CD8-positive, alpha-beta memory T cell (primary cell): ENCODE results near the gene PLXNB2. TPM values are rescaled to one million over a fixed set of nuclear protein-coding genes. Genes with fewer than 3 reads are reported as not detected.

Experiments used
- CTCF ChIA-PET: fragments of 350-600 bp; sonication (Branson Sonifier 250); formaldehyde crosslinking; loops from one replicate; lab custom pipeline; 2021; ENCODE audit warnings: antibody characterized with exemption; lab: Charles Lee
- POLR2A ChIA-PET: fragments of 350-600 bp; sonication (Branson Sonifier 250); formaldehyde crosslinking; loops from one replicate; lab custom pipeline; 2021; ENCODE audit warnings: antibody characterized with exemption; lab: Charles Lee
- DNase-seq, 5 donors: peaks; one replicate each; pipeline versions ENCODE4 v3.0.0 to v3.0.0-alpha.2; 2020 to 2022; ENCODE audit warnings: mixed read lengths in 1 of 5
- H3K27ac ChIP-seq: one replicate; pipeline ENCODE4 v1.7.0; 2013; ENCODE audit warnings: low read depth, mild to moderate bottlenecking, low read length, moderate library complexity
- H3K27me3 ChIP-seq: 2 replicates; pipeline ENCODE4 v1.7.0; 2013; ENCODE audit warnings: low read length, mild to moderate bottlenecking; ENCODE audit not compliant: insufficient read depth, poor library complexity, severe bottlenecking
- H3K36me3 ChIP-seq: 2 replicates; pipeline ENCODE4 v1.7.0; 2013; ENCODE audit warnings: mild to moderate bottlenecking, low read length, moderate library complexity; ENCODE audit not compliant: insufficient read depth
- H3K4me1 ChIP-seq: 2 replicates; pipeline ENCODE4 v1.7.0; 2013; ENCODE audit warnings: mild to moderate bottlenecking, low read length, moderate library complexity; ENCODE audit not compliant: insufficient read depth
- H3K4me3 ChIP-seq: 2 replicates; pipeline ENCODE4 v1.7.0; 2013; ENCODE audit warnings: mild to moderate bottlenecking, low read length
- H3K9me3 ChIP-seq: 2 replicates; pipeline ENCODE4 v1.7.0; 2013; ENCODE audit warnings: mild to moderate bottlenecking, low read length
- H3K27ac Mint-ChIP-seq, 8 donors: one replicate each; pipeline ENCODE4 v1.8.0; 2020 to 2021; ENCODE audit warnings: mixed read lengths in 8 of 8, mild to moderate bottlenecking in 6 of 8, inconsistent platforms in 3 of 8, moderate library complexity in 3 of 8
- H3K27me3 Mint-ChIP-seq, 2 donors: one replicate each; pipeline ENCODE4 v1.8.0; 2020 to 2021; ENCODE audit warnings: mixed read lengths in 2 of 2, mild to moderate bottlenecking in 1 of 2, moderate library complexity in 1 of 2
- H3K36me3 Mint-ChIP-seq, 3 donors: one replicate each; pipeline ENCODE4 v1.8.0; 2020 to 2021; ENCODE audit warnings: mixed read lengths in 3 of 3, inconsistent platforms in 1 of 3, mild to moderate bottlenecking in 1 of 3
- H3K4me1 Mint-ChIP-seq, 3 donors: one replicate each; pipeline ENCODE4 v1.8.0; 2020 to 2021; ENCODE audit warnings: mixed read lengths in 3 of 3, inconsistent platforms in 1 of 3, mild to moderate bottlenecking in 1 of 3
- H3K4me3 Mint-ChIP-seq, 7 donors: one replicate each; pipeline ENCODE4 v1.8.0; 2020 to 2021; ENCODE audit warnings: mixed read lengths in 7 of 7, mild to moderate bottlenecking in 6 of 7, moderate library complexity in 4 of 7, inconsistent platforms in 2 of 7
- H3K9me3 Mint-ChIP-seq, 5 donors: one replicate each; pipeline ENCODE4 v1.8.0; 2020 to 2022; ENCODE audit warnings: mixed read lengths in 5 of 5, mild to moderate bottlenecking in 3 of 5, moderate library complexity in 2 of 5, inconsistent platforms in 1 of 5
- polyA plus RNA-seq: library from polyadenylated mRNA; unstranded; fragments of 300-500 nt; fragmentation: Illumina TruSeq; gene quantifications from one replicate; pipeline ENCODE4 v1.2.3, GENCODE V29; 2021
- total RNA-seq, 2 experiments: library from RNA; stranded (reverse); gene quantifications; one replicate each; pipeline ENCODE4 v1.2.3, GENCODE V29; 2021

PLXNB2 gene
- total and polyA plus RNA-seq, 3 experiments from 2014 or later: 0.17 to 14.4 (median 13.4) TPM

DNA sequence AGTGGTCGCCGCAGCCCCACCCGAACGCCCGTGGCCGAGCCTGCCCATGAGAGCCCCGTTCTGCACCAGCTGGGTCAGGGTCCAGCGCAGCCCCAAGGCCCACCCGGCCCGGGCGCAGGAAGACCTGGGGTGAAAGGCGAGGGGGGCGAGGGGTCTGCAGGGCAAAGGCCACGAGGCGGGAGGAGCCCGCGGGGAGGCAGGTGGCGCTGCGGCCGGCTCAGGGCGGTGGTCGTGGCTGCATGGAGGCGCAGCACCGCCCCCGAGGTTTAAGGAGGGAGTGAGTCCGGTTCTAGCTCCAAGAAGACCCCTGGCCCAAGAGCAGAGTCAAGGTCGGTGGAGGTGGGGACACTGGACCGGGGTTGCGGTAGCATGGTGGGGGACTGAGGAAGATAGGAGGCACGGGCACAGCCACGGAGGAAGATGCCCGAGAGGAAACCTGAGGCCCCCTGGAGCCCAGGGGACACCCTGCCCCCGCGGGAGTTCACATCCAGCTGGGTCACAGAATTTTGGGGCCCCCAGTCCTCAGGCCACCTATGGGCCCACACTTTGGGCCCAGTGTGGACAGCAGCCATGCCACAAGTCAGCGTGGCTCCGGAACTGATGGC, 55.9 kb downstream of the PLXNB2 start:
- H3K27me3 Mint-ChIP-seq: peaks cover 0 to 1% of the 10 kb centered on the region in 2 donors
- H3K36me3 Mint-ChIP-seq: peaks cover 0 to 12% (median 5%) of the 10 kb centered on the region in 3 donors
- DNase-seq: no peak
- ChIA-PET POLR2A (interaction anchor here (0.7 to 2.2 kb wide), 5 partner anchors 75 to 281 kb away, joined by 3 to 7 read pairs (median 4); partner anchors contain the start of genes DENND6B, LMF2, NCAPH2 and SCO2), CTCF (interaction anchor here (0.6 to 3.9 kb wide), 21 partner anchors 9 to 370 kb away, joined by 3 to 33 read pairs (median 4); partner anchors contain the start of genes DENND6B, MAPK11 and SCO2)
- H3K27ac Mint-ChIP-seq: peak overlapping the region in 5 of 8 donors; percentile 21 to 79 (median 52)
- peaks cover 8 to 36% (median 9%) of the 10 kb centered on the region in 3 donors for H3K4me1 Mint-ChIP-seq
- H3K9me3 ChIP-seq: no peaks in the 10 kb centered on the region
- no peak overlapping the region for H3K4me3 ChIP-seq
- H3K9me3 Mint-ChIP-seq: no peaks in the 10 kb centered on the region
- H3K27me3 ChIP-seq: no peaks in the 10 kb centered on the region
- H3K4me1 ChIP-seq: peaks cover 28% of the 10 kb centered on the region
- peak overlapping the region in 6 of 7 donors; percentile 15 to 68 (median 54) for H3K4me3 Mint-ChIP-seq
- no peak overlapping the region for H3K27ac ChIP-seq
- peaks cover 3% of the 10 kb centered on the region for H3K36me3 ChIP-seq

- Histone ChIP-seq H3K4me1 (peaks cover 32% of the 10 kb centered on the region), H3K9me3 (no peaks in the 10 kb centered on the region), H3K36me3 (peaks cover 11% of the 10 kb centered on the region), H3K4me3 (peak within 1 kb of the TSS; percentile 83), H3K27me3 (no peaks in the 10 kb centered on the region), H3K27ac (peak within 1 kb of the TSS; percentile 65)
- Mint-ChIP-seq H3K27ac (peak within 1 kb of the TSS in 7 of 8 donors; percentile 43 to 85 (median 60)), H3K9me3 (no peaks in the 10 kb centered on the region), H3K4me3 (peak within 1 kb of the TSS; percentile 73 to 86 (median 82)), H3K27me3 (peaks cover 0 to 1% of the 10 kb centered on the region in 2 donors), H3K4me1 (peaks cover 8 to 36% (median 9%) of the 10 kb centered on the region in 3 donors), H3K36me3 (peaks cover 0 to 12% (median 5%) of the 10 kb centered on the region in 3 donors)
- peak; percentile 68 to 84 (median 75) for DNase-seq
- CTCF ChIA-PET: interaction anchor here (0.6 to 3.9 kb wide), 19 partner anchors 9 to 371 kb away, joined by 3 to 33 read pairs (median 4); partner anchors contain the start of genes DENND6B, MAPK11 and SCO2
- POLR2A ChIA-PET: interaction anchor here (0.7 to 2.2 kb wide), 8 partner anchors 64 to 298 kb away, joined by 3 to 7 read pairs (median 4); partner anchors contain the start of genes DENND6B, LMF2, NCAPH2 and SCO2
Measured at GRCh38 chr22:50250555-50251476, 56.6 kb downstream of the PLXNB2 start, which contains the start of gene HDAC10. TSS of gene HDAC10 (minus strand) at chr22:50251265. CDS start at chr22:50251032, 233 bp downstream.

DNA sequence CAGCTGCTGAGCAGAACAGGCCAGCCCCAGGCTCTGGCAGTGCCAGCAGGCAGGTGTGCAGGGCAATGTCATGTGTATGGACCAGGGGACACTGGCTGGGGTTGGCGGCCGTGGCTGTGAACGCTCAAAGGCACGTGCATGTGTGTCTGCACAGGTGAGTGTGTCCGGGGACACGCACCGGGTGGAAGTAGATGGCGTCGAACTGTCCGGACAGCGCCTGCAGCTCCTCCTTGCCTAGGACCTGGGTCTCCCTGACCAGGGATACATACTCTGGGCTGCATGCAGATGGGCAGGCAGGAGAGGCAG, 57.2 kb downstream of the PLXNB2 start:
- no peaks in the 10 kb centered on the region for H3K9me3 Mint-ChIP-seq
- POLR2A ChIA-PET: interaction anchor here (1.1 kb wide), 2 partner anchors 64 to 298 kb away, joined by 3 read pairs; no protein-coding TSS in a partner anchor
- peak overlapping the region; percentile 73 to 86 (median 82) for H3K4me3 Mint-ChIP-seq
- Histone ChIP-seq H3K27ac (peak overlapping the region; percentile 65), H3K9me3 (no peaks in the 10 kb centered on the region), H3K4me1 (peaks cover 36% of the 10 kb centered on the region), H3K27me3 (no peaks in the 10 kb centered on the region), H3K4me3 (peak overlapping the region; percentile 83), H3K36me3 (peaks cover 13% of the 10 kb centered on the region)
- DNase-seq: no peak
- H3K27me3 Mint-ChIP-seq: peaks cover 0 to 1% of the 10 kb centered on the region in 2 donors
- H3K27ac Mint-ChIP-seq: peak overlapping the region in 4 of 8 donors; percentile 43 to 83 (median 62)
- peaks cover 0 to 12% (median 5%) of the 10 kb centered on the region in 3 donors for H3K36me3 Mint-ChIP-seq
- CTCF ChIA-PET: interaction anchor here (0.9 to 3.9 kb wide), 9 partner anchors 8 to 372 kb away, joined by 3 to 33 read pairs (median 10); partner anchors contain the start of genes DENND6B and SCO2
- H3K4me1 Mint-ChIP-seq: peaks cover 8 to 39% (median 9%) of the 10 kb centered on the region in 3 donors

- POLR2A ChIA-PET: no interaction called here
- H3K27me3 Mint-ChIP-seq: peaks cover 0 to 3% of the 10 kb centered on the region in 2 donors
- H3K4me3 Mint-ChIP-seq: peak overlapping the region; percentile 44 to 83 (median 80)
- Histone ChIP-seq H3K4me1 (peaks cover 36% of the 10 kb centered on the region), H3K36me3 (peaks cover 13% of the 10 kb centered on the region), H3K9me3 (no peaks in the 10 kb centered on the region), H3K4me3 (no peak overlapping the region), H3K27me3 (no peaks in the 10 kb centered on the region), H3K27ac (no peak overlapping the region)
- H3K9me3 Mint-ChIP-seq: no peaks in the 10 kb centered on the region
- CTCF ChIA-PET: interaction anchor here (0.9 to 3.9 kb wide), 7 partner anchors 7 to 372 kb away, joined by 3 to 33 read pairs (median 11); partner anchors contain the start of genes DENND6B and SCO2
- peaks cover 12 to 45% (median 12%) of the 10 kb centered on the region in 3 donors for H3K4me1 Mint-ChIP-seq
- peak overlapping the region in 2 of 8 donors; percentile 58 to 94 for H3K27ac Mint-ChIP-seq
- DNase-seq: no peak
- peaks cover 0 to 16% (median 5%) of the 10 kb centered on the region in 3 donors for H3K36me3 Mint-ChIP-seq
Measured at GRCh38 chr22:50249341-50250248, 57.9 kb downstream of the PLXNB2 start.

GRCh38 chr22:50248196-50249081, 59.0 kb downstream of the PLXNB2 start:
- H3K27me3 ChIP-seq: no peaks in the 10 kb centered on the region
- Mint-ChIP-seq H3K4me1 (peaks cover 21 to 56% (median 22%) of the 10 kb centered on the region in 3 donors), H3K27me3 (peaks cover 0 to 1% of the 10 kb centered on the region in 2 donors), H3K4me3 (peak overlapping the region in 6 of 7 donors; percentile 32 to 88 (median 62)), H3K36me3 (peaks cover 0 to 22% (median 5%) of the 10 kb centered on the region in 3 donors), H3K27ac (peak overlapping the region in 6 of 8 donors; percentile 79 to 97 (median 90)), H3K9me3 (no peaks in the 10 kb centered on the region)
- peaks cover 43% of the 10 kb centered on the region for H3K4me1 ChIP-seq
- peaks cover 13% of the 10 kb centered on the region for H3K36me3 ChIP-seq
- no peak overlapping the region for H3K4me3 ChIP-seq
- peak overlapping the region; percentile 31 for H3K27ac ChIP-seq
- H3K9me3 ChIP-seq: no peaks in the 10 kb centered on the region
- no peak for DNase-seq
- ChIA-PET POLR2A (no interaction called here), CTCF (no interaction called here)

DNA sequence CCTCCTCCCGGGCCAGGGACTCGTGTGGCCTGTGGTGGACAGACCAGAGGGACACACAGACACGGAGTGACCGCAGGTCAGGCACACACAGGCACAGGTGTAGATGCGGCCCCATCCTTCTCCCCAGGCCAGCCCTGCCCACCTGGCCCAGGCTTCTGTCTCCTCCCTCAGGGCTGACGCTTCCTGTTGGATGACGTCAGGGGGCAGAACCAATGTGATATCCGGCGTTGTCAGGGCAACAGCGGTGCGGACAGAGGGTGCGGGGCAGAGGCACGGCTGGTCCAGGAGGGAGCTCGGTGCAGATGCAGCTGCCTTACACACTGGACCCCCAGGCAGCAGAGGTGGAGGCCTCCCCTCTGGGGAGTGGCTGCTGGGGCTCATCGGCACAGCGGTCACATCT, 59.7 kb downstream of the PLXNB2 start:
- Histone ChIP-seq H3K4me1 (peaks cover 50% of the 10 kb centered on the region), H3K4me3 (no peak overlapping the region), H3K27me3 (no peaks in the 10 kb centered on the region), H3K9me3 (no peaks in the 10 kb centered on the region), H3K36me3 (peaks cover 13% of the 10 kb centered on the region), H3K27ac (peak overlapping the region; percentile 31)
- no peaks in the 10 kb centered on the region for H3K9me3 Mint-ChIP-seq
- H3K4me3 Mint-ChIP-seq: peak overlapping the region; percentile 19 to 88 (median 57)
- H3K27ac Mint-ChIP-seq: peak overlapping the region in 7 of 8 donors; percentile 52 to 97 (median 89)
- peaks cover 0 to 22% (median 5%) of the 10 kb centered on the region in 3 donors for H3K36me3 Mint-ChIP-seq
- H3K27me3 Mint-ChIP-seq: peaks cover 0 to 1% of the 10 kb centered on the region in 2 donors
- ChIA-PET POLR2A (interaction anchor here (0.6 kb wide), 1 partner anchor 105 kb away, joined by 3 read pairs; no protein-coding TSS in a partner anchor), CTCF (no interaction called here)
- peak in 3 of 5 donors; percentile 58 to 85 (median 66) for DNase-seq
- peaks cover 24 to 59% (median 25%) of the 10 kb centered on the region in 3 donors for H3K4me1 Mint-ChIP-seq
